Left forelimb (tissue), 1 donor: ENCODE measurements around the gene ZDHHC14.
"Not testable (repeated sequence)": the region's sequence is repeated elsewhere in the genome, so short reads cannot be mapped to it uniquely, and the experiment has no call there.

Experiments
- DNase-seq: peaks from one replicate; pipeline ENCODE4 v3.0.0-alpha.2; 2018; ENCODE audit warnings: low spot score

The ZDHHC14 gene

GRCh38 chr6:157381631-157382621, 936 bp downstream of the ZDHHC14 start:
- peak; percentile 74 for DNase-seq

GRCh38 chr6:157382821-157383220, 1.8 kb downstream of the ZDHHC14 start:
- DNase-seq: no peak

DNA sequence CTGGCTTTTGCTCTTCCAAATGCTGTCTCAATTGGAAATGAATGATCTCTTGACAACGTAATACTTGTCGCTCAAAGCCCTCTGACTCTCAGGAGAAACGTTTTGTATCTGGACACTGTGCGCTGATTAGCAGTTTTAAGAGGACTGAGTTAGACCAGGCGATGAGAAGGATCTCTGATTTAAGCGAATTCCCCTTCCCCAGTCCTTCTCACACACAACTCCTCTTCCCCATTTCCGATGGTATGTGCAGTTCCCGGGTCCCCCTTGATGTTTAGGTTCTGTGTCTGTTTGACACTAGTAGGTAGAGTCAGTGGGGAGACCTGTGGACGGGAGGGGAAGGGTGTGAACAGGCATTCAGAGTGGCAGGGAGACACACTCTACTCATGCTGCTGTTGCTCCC, 2.5 kb downstream of the ZDHHC14 start:
- DNase-seq: no peak

DNA sequence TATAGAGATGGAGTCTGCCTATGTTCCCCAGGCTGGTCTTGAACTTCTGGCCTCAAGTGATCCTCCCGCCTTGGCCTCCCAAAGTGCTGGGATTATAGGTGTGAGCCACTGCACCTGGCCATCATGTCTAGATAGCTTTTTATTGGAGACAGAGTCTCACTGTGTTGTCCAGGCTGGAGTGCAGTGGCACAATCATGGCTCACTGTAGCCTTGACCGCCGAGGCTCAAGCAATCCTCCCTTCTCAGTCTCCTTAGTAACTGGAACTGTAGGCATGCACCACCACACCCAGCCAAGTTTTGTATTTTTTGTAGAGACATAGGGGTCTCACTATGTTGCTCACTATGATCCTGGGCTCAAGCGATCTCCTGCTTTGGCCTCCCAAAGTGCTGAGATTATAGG, 4.0 kb downstream of the ZDHHC14 start:
- not testable (repeated sequence) for DNase-seq

DNA sequence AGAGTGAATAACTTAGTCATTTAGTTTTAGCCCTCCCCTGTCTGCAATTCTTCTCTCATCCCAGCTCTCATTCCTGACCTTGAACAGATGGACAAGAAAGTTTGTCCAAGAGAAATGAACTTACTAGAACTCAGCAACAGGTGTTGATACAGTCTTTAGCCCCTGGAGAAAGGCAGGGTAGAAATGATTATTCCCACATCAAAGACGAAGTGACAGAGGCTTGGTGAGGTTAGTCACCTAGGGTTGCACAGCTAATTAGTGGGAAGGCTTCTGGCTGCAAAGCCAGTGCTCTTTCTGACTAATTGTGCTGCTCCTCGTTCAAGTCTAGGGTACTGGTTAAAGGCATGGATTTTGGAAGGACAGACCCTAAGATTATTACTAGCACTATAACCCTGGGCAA, 4.5 kb downstream of the ZDHHC14 start:
- DNase-seq: no peak

- no peak for DNase-seq
These were observed 5.0 kb downstream of the ZDHHC14 start for GRCh38 chr6:157386023-157386422.

- no peak for DNase-seq
These were observed 5.5 kb downstream of the ZDHHC14 start for GRCh38 chr6:157386454-157386853.

- no peak for DNase-seq
These were observed 7.9 kb downstream of the ZDHHC14 start for GRCh38 chr6:157388924-157389323.

DNA sequence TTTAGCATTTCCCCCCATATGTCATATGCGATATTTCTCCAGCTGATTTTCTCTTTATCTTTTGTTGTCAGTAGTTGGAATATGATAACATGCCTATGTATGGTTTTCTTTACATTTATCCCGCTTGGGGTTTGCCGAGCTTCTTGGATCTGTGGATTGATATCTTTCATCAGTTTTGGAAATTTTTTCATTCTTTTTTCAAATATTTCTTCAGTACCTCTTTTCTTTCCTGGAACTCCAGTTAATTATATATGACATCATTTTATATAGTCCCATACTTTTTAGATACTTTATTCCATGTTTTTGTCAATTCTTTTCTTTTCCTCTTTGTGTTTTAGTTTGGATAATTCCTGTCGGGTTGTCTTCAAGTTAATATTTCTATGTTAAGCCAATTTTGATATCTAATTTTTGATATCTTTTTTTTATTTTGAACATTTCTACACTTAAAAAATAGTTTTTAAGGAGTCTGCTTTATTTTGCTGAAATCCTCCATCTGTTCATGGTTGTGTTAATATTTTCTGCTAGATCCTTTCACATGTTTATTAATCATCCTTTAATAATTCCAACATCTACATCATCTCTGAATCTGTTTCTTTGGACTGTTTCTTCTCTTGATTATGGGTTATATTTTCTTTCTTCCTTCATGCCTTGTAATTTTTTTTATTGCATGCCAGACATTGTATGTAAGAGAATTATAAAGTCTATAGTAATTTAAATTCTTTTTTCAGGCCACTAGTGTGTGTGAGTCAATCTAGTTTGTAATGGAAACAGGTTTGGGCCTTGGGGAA, 9.5 kb downstream of the ZDHHC14 start:
- no peak for DNase-seq

GRCh38 chr6:157392927-157393668, 12.1 kb downstream of the ZDHHC14 start:
- no peak for DNase-seq

- DNase-seq: no peak
These were observed 12.8 kb downstream of the ZDHHC14 start for GRCh38 chr6:157393669-157394327.

DNA sequence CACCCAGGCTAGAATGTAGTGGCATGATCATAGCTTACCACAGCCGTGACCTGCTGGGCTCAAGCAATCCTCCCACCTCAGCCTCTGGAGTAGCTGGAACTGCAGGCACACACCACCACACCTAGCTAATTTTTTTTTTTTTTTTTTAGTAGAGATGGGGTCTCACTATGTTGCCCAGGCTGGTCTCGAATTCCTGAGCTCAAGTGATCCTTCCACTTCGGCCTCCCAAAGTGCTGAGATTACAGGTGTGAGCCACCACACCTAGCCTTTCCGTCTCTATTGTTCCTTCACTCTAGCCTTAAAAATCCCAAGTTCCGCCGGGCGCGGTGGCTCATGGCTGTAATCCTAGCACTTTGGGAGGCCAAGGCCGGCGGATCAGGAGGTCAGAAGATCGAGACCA, 14.2 kb downstream of the ZDHHC14 start:
- not testable (repeated sequence) for DNase-seq

GRCh38 chr6:157396026-157396425, 15.0 kb downstream of the ZDHHC14 start:
- DNase-seq: no peak

DNA sequence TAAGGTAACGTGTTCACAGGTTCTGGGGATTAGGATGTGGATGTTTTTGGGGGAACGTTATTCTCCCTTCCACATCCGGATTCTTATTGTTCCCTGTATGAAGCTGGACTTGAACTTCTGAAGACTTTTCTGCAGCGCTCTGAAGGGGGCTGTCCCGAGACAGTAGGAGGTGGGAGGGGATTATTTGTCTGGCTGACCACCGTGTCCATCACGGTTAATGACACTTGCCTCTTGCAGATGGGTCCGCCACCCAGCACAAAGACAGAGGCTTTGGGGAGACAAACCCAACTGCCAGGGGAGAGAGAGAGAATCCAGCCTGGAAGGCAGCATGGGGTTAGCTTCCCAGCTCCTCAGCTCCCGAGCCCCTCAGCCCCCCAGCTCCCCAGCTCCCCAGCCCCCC, 16.7 kb downstream of the ZDHHC14 start:
- DNase-seq: no peak

GRCh38 chr6:157398151-157398550, 17.2 kb downstream of the ZDHHC14 start:
- DNase-seq: no peak

- DNase-seq: no peak
These were observed 19.7 kb downstream of the ZDHHC14 start for GRCh38 chr6:157400676-157401075.

DNA sequence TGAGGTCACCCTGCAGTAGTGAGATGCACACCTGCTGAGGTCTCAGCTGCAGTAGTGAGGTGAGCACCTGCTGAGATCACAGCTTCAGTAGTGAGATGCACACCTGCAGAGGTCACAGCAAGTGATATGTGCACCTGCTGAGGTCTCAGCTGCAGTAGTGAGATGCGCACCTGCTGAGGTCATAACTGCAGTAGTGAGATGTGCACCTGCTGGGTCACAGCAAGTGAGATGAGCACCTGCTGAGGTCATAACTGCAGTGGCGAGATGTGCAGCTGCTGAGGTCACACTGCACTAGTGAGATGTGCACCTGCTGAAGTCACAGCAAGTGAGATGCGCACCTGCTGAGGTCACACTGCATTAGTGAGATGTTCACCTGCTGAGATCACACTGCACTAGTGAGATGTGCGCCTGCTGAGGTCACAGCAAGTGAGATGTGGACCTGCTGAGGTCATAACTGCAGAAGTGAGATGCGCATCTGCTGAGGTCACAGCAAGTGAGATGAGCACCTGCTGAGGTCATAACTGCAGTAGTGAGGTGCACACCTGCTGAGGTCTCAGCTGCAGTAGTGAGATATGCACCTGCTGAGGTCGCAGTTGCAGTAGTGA, 20.8 kb downstream of the ZDHHC14 start:
- no peak for DNase-seq

DNA sequence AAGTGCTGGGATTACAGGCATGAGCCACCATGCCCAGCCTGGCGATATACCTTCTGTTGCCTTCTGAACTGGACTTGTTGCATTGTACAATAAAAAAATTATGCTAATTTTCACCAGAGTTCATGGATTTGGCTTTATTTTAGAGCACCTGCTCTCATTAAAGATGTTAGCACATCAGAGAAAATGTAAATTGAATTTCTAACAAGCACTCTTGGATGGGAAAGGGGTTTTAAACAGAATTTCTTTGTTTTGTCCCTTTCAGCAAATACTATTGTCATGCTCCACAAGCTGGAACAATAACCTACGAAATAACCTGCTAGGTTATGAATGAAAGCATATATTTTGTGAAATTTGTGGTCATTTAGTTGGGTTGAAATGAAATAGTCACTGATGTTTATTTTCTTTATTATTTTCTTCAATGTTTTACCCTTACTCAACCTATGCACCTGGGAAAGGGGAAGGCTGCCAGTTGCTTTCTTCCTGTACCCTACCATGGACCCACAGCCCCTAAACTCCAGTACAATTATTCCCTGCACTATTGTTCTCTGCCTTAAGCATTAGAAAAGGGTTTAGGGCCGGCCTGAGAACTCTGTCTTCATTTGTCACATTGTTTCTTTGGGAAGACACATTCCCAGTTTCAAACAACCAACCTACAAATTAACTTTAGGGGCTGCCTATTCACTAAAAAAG, 22.2 kb downstream of the ZDHHC14 start:
- DNase-seq: no peak

DNA sequence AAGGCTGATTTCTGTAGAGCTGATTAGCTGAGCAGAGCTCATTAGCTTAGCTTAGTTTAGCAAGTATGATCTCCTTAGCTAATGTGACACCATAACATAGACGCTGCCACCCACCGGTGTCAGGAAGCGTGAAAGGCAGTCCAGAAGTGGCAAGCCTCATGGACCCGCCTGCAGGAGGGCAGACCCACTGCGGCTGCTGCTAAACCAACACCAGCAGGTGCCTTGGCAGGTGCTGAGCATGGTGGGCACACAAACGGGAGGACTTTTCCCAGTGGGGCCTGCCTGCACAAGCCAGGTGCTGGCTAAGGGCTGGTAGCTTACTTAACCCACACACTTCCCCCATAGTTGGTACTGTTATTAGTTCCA, 22.7 kb downstream of the ZDHHC14 start:
- no peak for DNase-seq

DNA sequence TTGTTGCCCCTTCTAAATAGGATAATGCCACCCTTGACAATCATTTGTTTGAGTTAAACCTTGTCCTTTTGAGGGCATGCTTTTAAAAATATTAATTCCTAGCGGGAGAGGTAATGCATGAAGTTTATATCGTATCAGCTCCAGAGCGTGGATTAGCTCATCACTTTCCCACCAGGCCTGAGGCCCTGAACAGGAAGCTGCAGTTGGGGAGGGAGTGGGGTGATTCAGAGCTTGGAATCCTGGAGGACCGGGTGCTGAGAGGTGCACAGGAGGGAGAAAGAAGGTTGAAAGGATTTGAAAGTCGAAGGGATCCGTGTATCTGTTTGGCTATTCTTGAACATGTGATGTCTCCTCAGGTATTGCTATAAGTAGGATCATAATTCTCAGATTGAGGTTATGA, 25.0 kb downstream of the ZDHHC14 start:
- DNase-seq: no peak

- DNase-seq: no peak
These were observed 25.7 kb downstream of the ZDHHC14 start for GRCh38 chr6:157406661-157407060.
